NCI-H2227 (cell line): ENCODE results near the gene PLEKHB1.

Experiments used
- DNase-seq: peaks from one replicate; lab custom pipeline; 2025; ENCODE audit not compliant: unreplicated experiment; lab: John Stamatoyannopoulos, UW

PLEKHB1 gene, protein sequence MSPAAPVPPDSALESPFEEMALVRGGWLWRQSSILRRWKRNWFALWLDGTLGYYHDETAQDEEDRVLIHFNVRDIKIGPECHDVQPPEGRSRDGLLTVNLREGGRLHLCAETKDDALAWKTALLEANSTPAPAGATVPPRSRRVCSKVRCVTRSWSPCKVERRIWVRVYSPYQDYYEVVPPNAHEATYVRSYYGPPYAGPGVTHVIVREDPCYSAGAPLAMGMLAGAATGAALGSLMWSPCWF

DNA sequence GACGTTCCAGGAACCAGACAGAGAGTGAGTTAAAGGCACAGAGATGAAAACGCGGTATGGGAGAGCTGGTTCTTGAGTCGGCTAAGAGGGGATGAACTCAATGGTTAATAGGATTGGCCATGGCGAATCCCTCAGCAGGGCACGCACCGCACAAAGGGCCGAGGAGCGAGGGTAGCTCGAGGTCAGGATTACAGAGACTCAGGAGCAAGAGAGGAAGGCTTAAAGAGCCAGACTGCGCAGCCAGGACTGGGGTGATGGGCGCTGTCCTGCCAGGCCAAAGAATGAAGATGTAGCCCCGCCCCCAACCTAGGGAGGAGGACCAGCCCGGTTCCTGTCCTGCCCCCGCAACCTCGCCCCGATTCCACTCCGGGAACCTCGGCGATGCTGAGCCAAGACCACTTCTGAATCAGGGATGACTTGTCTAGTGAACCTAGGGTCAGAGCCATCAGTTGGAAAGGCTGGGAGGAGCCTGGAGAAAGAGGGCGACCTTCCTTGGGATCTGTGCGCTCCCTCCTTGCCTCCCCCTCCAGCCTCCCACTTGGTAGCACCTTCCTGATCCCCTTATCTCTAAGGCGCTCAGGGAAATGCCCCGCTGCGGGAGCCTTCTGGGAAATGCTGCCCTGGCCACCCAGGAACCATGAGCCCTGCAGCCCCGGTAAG, at the start of gene PLEKHB1:
Gene PLEKHB1, plus strand, starts transcription at position 610 of the 660 bp plus-strand sequence. Its CDS starts 28 bp downstream, at position 638.
- no peak for DNase-seq

DNA sequence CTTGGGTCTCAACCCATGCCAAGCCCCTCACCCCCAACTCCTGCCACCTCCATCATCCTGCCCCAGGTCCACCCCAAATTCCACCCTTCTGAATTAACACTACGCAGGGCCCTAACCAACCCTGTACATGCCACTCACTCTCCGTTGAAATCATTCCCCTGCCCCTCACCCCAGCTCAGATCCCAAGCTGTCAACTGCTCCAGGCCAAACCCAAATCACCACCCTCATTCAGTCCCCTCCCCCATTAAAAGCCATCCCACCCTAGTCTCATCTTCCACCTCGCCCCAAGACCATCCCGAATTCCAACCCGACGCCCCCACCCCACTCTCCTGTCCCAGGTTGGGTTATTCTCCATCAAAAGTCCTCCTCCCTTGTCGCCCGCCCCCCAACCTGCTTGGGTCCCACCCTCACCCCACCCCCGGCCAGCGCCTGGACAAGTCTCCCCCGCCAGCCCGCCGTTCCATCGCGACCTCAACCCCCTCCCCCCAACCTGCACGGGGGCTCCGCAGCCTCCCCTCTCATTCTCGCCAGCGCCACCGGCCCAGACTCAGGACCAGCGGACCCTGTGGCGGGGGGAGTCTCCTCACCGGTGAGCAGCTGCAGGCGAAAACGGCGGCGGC, 48.9 kb upstream of the PLEKHB1 start:
- no peak for DNase-seq

DNA sequence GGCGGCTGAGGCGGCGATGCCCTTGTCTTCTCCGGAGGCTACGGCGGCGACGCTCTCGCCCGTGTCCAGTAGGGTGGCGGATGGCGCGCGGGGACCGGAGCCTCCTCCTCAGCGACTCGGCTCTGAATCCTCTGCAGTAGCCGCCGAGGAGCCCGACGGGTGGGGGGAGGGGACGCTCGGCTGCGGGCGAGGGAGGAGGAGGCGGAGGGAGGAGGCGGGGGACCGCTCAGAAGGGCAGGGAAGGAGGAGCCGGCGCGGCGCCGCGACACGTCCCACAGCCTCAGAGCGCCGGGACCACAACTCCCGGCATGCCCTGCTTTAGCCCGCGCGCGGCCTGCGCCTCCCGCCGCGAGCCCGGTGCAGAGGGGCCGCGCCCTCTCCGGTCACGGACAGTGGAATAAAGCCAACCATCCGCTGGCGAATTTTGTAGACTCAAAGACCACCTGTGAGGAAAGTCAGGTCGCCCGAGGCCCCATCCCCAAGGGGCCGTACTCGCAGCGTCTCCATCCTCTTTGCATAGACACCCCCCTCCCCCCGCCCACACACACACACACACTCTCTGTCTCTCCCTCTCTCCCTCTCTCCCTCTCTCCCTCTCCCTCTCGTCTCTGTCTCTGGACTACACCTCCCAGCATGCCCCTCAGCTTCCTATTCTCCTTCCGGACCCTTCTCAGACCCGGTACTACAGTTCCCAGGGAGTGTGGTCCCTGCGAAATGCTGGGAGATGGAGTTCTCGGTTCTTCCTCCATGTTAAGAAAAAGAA, 48.2 kb upstream of the PLEKHB1 start, which contains the start of gene FAM168A:
Gene FAM168A, minus strand, starts transcription at position 157 of the 763 bp plus-strand sequence. CDS start 129,638 bp downstream, outside the sequence.
- peak; percentile 98 for DNase-seq

DNA sequence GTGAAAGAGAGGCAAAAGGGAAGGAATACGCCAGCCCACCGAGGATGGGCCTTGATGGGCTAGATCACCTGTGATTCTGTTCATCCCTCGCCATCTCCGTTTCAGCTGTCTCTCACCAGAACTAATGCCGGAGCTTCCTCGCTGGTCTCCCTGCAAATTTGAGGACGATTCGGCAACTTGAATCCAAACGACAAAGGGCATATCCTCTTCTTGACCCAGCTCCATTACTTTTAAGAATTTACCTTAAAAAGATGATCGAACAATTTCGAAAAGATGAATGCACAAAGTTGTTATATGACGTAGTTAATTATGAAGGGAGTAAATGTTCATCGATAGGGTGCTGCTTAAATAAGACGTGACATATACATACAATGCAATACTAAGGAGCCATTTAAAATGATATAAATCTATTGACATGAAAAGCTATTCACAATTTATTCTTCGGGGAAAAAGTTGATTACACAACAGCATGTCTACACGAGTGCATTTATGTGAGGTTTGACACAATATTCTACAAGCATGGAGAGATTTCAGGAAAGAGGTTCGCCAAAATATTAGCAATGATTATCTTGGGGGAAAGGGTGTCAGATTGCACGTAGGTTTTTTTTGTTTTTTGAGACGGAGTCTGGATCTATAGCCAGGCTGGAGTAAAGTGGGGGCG, 47.5 kb upstream of the PLEKHB1 start:
- no peak for DNase-seq

DNA sequence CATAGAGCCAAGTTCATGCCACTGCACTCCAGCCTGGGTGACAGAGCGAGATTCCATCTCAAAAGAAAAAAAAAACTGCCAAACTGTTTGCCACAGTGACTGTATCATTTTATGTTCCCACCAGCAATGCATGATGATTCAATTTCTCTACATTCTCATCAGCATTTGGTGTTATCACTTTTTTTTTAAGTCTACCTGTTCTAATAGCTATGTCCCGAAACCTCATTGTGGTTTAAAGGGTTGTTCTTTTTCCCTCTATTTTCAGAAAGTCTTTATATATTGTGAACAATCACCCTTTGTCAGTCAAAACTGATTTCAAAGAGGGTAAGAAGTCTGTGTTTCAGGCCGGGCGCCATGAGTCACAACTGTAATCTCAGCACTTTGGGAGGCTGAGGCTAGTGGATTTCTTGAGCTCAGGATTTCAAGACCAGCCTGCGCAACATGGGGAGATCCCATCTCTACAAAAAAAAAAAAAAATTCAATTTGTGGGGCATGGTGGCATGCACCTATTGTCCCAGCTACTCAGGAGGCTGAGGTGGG, 33.7 kb upstream of the PLEKHB1 start:
- no peak for DNase-seq

DNA sequence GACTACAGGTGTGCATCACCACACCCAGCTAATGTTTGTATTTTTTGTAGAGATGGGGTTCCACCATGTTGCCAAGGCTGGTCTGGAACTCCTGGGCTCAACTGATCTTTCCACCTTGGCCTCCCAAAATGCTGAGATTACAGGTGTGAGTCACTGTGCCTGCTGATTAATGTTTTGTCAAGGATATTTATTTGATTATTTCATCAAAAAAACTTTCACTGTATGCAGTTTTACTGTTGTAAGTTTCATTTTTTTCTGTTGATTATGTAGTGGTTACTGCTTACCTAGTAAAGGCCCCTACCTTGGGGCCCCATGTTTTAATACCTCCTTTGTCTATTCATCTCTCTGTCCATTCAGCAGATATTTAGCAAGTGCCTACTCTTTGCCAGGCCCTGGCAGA, 31.8 kb upstream of the PLEKHB1 start:
- DNase-seq: no peak

DNA sequence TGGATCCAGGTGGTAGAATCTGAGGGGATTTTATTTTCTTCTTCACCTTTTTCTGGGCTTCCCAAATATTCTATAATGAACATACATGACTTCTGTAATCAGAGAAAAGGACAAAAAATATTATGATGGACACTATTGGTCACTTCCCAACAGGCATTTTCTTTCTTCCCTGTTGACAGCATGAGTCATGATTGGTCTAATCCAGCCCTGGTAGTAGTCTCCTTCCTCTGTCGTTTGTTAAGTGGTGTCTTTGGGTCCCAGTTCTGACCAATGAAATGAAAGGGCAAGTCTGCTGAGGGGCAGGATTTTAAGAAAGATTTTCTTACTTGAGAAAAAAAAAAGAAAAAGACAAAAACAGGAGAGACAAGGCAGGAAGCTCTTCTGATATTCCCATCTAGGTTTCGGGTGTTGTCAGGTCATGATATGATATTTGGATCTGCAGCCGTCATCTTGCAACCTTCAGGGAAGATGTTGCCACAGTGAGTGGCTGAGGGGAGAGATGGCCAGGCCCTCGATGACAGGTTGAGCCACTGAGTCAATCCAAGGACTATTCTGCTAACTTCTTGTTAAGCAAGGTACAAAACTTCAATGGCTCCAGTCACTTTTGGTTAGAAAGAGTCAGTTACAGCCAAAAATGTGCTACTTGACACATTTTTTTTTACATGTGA, 23.3 kb upstream of the PLEKHB1 start:
- DNase-seq: no peak

DNA sequence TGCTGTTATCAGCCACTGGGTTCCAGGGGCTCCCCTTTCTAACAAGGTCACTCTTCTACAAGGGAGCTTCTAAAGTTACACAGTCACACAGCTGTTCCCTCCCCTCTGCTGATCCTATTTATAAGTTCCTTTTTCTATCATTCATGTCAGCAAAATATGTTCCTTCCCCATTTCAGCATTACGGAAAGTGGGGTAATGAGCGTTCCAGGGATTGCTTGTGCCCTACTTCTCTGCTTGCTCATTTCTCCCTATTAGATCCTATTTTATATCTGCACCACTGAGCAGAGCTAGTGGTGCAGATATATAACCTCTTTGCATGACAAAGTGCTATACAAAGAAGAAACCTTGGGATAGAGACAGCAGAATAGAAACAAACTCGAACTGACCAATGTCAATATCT, 22.7 kb upstream of the PLEKHB1 start:
- DNase-seq: no peak

DNA sequence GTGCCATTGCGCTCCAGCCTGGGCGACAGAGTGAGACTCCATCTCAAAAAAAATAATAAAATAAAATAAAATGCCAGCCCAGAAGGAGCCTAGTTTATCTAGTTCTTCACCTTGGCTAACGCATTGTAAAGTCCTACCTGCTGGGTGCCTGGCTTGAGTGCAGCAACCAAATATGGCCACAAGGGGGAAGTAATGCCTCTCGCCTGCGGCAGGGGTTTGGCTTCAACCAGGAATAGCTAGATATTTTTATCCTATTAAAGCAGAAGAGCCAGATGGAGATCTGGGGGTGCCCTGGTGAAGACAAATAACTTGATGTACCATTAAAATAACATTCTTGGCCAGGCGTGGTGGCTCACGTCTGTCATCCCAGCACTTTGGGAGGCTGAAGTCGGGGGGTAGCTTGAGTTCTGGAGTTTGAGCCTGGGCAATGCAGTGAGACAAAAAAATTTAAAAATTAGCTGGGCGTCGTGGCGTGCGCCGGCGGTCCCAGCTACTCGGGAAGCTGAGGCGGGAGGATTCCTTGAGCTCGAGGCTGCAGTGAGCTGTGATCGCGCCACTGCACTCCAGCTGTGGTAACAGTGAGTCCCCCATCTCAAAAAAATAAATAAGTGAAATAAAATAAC, 20.6 kb upstream of the PLEKHB1 start:
- peak; percentile 85 for DNase-seq

DNA sequence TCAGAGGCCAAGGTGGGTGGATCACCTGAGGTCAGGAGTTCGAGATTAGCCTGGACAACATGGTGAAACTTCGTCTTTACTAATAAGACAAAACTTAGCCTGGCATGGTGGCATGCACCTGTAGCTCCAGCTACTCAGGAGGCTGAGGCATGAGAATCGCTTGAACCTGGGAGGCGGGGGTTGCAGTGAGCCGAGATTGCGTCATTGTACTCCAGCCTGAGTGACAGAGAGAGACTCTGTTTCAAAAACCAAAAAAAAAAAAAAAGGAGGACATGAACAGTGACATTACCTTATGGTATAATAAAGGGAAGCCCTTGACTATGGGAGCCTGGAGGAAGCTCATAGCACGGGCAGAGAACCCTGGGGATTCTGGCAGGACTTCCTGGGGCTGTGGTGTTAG, 16.5 kb upstream of the PLEKHB1 start:
- no peak for DNase-seq

DNA sequence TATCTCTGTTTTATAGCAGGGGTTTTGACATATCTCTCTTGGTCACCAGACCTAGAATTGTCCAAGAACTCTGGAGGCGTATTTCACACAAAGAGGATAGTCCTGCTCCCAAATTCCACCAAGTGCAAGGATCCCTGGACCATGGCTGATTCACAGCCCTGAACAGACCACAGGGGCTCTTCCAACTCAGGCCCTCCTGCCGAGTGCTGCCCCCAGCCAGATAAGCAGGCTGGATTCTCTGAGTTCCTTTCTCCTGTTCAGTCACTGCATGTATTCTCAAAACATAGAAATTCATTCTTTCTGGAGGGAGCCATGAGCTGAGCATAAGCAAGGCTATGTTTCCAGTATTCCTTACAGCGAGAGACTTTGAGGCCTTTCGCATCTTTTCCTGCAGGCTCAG, 13.4 kb upstream of the PLEKHB1 start:
- no peak for DNase-seq

DNA sequence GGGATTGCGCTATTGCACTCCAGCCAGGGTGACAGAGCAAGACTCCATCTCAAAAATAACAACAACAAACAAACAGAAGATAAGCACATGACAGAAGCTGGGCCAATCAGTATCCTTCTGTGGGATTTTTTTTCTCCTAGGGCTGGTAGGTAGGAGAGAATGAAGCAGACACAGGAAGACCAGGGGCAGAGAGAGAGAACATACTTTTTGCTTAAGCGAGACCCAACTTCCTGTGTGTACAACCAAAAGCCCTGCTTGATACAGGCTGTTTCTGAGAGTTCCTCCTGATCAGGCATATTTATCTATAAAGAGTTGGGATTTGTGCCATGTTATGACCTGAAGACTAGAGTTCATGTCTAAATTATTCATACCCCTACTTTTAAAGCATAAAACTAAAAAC, 12.4 kb upstream of the PLEKHB1 start:
- no peak for DNase-seq

DNA sequence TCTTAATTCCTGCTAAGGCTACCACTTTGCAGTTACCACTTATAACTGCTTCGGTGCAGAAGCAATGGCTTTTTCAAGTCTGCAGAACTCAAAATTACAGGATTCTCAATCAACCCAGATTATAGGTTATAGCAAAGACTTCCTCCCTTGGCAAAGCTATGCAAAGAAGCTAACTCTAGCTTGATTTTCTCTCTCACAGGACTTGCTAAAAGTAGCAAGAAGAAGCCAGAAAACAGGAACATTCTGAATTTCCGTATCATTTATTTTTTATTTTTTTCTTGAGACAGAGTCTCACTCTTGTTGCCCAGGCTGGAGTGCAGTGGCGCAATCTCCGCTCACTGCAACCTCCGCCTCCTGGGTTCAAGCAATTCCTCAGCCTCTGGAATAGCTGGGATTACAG, 10.7 kb upstream of the PLEKHB1 start:
- peak; percentile 23 for DNase-seq

DNA sequence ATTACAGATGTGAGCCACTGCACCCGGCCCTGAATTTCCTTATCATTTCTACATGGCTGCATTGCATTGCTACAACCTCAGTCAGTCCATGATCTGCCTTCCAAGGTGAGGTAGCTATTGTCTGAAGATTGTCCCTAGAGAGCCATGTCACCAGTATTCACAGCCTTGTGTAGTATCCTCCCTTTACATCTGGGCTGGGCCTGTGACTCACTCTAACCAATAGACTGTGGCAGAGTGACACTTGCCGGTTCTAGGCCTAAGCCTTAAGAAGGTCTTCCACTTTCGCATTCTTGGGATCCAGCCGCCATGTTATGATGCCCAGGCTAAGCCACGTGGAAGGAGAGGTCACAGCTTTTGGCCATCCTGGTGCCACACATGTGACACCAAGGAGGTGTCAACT, 10.1 kb upstream of the PLEKHB1 start:
- DNase-seq: no peak

DNA sequence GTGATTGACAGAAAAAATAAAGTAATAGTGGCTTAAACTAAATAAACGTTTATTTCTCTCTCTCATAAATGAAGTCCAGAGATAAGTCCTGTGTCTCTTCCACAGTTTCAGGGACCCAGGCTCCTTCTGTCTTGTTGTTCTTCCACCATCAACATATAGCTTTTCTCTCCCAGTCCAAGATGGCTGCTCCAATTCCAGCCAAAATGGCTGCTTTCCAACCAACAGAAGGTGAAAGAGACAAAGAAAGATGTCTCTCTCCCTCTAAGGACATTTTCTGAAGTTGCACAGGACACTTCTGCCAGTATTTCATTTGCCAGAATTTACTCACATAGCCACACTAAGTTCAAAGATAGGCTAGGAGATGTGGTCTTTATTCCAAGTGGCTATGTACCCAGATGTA, 9.4 kb upstream of the PLEKHB1 start:
- no peak for DNase-seq

DNA sequence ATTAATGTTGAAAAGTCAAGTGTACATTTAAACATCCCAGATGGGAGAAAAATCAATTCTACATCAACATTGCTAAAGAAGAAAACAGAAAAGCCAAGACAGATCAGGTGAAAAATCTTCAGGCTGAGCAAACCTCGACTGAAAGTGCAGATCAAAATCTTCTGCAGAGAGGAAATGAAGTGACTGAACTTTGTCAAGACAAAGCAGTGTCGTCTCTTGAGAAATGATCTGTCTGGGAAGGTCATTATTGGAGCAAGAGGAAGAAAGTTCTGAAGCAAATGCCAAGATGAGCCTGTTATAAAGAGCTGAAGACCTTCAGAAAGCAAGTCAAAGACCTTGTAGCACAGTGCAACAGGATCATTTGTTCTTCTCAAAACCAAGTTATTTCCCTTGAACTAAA, 5.8 kb upstream of the PLEKHB1 start:
- no peak for DNase-seq

DNA sequence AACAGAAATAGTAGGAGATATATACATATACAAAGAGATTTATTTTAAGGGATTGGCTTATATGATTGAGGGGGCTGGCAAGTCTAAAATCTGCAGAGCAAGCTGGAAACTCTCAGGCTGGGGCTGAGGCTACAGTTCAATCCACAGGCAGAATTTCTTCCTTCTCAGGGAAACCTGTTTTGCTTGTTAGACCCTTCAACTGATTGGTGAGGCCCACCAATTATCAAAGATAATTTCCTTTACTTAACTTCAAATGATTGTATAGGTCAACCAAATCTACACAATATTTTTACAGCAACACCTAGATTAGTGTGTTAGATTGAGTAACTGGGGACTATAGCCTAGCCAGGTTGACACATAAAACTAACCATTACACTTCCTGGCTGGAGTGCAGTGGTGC, 4.7 kb upstream of the PLEKHB1 start:
- no peak for DNase-seq

DNA sequence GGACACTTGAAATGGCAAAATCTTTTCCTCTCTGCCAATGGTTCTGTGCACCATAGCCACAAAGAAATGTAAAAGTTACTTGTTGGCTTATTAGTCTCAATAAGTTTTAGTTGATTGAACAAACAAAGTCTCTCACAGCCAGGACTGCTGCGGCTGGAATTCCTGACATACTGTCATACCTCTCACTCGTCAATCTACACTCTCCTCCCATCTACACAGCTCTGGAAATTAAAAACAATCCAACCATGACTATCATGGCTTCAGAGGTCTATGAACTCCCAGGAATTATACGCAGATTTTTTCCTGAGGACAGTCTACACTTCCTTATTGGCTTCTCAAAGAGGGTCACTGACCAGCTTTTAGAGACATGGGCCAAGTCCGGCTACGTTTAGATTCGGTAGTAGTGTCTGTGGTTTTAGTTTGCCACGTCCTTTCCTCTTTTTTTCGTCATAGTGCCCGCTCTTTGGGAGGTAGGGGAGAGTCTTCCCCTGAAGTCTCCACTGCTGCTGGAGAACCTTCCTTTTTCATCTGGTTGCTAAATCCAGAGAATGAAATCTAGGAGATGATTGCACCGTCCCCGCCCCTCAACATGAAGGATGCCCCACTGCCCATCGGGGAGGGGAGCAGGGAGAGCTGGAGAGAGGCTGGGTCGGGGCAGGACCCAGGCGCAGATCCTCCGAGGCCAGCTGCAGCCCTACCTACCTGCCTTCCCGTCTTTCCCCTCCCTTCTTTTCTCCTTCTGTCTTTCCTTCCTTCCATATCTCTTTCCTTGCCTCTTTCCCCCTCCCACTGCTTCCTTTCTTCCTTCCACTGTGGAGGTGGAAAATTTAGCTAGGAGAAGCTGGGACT, 1.0 kb upstream of the PLEKHB1 start:
- no peak for DNase-seq
